Activated CD4-positive, alpha-beta T cell treated with anti-CD3 and anti-CD28 coated beads, Interleukin-2, amount 10 ng/mL, durations not matched to agents 7 days and 5 days (primary cell): ENCODE measurements around the gene TNXB. TPM values are rescaled to one million over a fixed set of nuclear protein-coding genes. Genes with fewer than 3 reads are reported as not detected.
A peak's percentile ranks its signal among the peaks of the same experiment; 100 is the strongest.

Experiments used
- CTCF ChIA-PET: fragments of 350-600 bp; sonication (Branson Sonifier 250); formaldehyde crosslinking; loops from one replicate; lab custom pipeline; 2021; ENCODE audit warnings: antibody characterized with exemption; lab: Charles Lee
- POLR2A ChIA-PET: fragments of 350-600 bp; sonication (Branson Sonifier 250); formaldehyde crosslinking; loops from one replicate; lab custom pipeline; 2021; ENCODE audit warnings: antibody characterized with exemption; lab: Charles Lee
- DNase-seq: peaks from one replicate; pipeline ENCODE4 v3.0.0-alpha.2; 2020
- H3K27ac Mint-ChIP-seq: one replicate; pipeline ENCODE4 v1.8.0; 2021; ENCODE audit warnings: mild to moderate bottlenecking, moderate library complexity, mixed read lengths
- H3K27me3 Mint-ChIP-seq: one replicate; pipeline ENCODE4 v1.8.0; 2021; ENCODE audit warnings: mixed read lengths
- H3K36me3 Mint-ChIP-seq: one replicate; pipeline ENCODE4 v1.8.0; 2021; ENCODE audit warnings: low read depth, mixed read lengths
- H3K4me1 Mint-ChIP-seq: one replicate; pipeline ENCODE4 v1.8.0; 2021; ENCODE audit warnings: mixed read lengths
- H3K4me3 Mint-ChIP-seq: one replicate; pipeline ENCODE4 v1.8.0; 2021; ENCODE audit warnings: mild to moderate bottlenecking, moderate library complexity, mixed read lengths
- H3K9me3 Mint-ChIP-seq: one replicate; pipeline ENCODE4 v1.8.0; 2021; ENCODE audit warnings: mixed read lengths
- total RNA-seq, 2 experiments: library from RNA; stranded (reverse); gene quantifications; one replicate each; pipeline ENCODE4 v1.2.3, GENCODE V29; 2021

The TNXB gene
- total RNA-seq, 2 experiments from 2014 or later, result 3.9 to 6.7 TPM

DNA sequence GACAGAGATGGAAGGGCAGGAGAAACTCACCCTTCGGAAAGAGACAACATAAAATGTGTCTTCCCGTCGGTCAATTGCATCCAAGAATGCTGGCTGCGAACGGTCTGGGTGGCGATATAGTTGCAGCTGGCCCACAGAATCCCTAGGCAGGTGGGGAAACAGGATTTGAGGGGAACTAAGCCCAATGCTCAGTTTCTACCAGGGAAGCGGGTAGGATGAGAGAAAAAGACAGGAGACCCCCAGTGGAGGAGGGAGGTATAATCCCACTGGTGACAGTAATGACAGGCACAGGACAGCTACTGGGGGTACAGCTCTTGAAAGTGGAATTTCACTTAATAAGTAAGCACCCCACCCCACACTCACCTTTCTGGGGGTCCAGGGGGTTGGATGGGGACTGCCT lies 7.5 kb upstream of the TNXB start:
- Mint-ChIP-seq H3K9me3 (no peaks in the 10 kb centered on the region), H3K27ac (no peak overlapping the region), H3K4me3 (no peak overlapping the region), H3K27me3 (no peaks in the 10 kb centered on the region), H3K36me3 (peaks cover 38% of the 10 kb centered on the region), H3K4me1 (peaks cover 10% of the 10 kb centered on the region)
- ChIA-PET CTCF (interaction anchor here (0.9 to 1.2 kb wide), 4 partner anchors 12 to 79 kb away, joined by 3 to 4 read pairs (median 4); no protein-coding TSS in a partner anchor), POLR2A (no interaction called here)
- DNase-seq, result peak; percentile 26

- H3K27me3 Mint-ChIP-seq, result no peaks in the 10 kb centered on the region
- H3K9me3 Mint-ChIP-seq, result no peaks in the 10 kb centered on the region
- POLR2A ChIA-PET, result no interaction called here
- H3K4me1 Mint-ChIP-seq, result peaks cover 10% of the 10 kb centered on the region
- no peak overlapping the region for H3K4me3 Mint-ChIP-seq
- no peak overlapping the region for H3K27ac Mint-ChIP-seq
- CTCF ChIA-PET, result no interaction called here
- DNase-seq, result no peak
- peaks cover 30% of the 10 kb centered on the region for H3K36me3 Mint-ChIP-seq
Observed at GRCh38 chr6:32115623-32116022, 6.5 kb upstream of the TNXB start.

- DNase-seq, result no peak
- ChIA-PET CTCF (interaction anchor here (0.7 kb wide), 1 partner anchor 724 kb away, joined by 4 read pairs; the partner anchor contains the start of gene TAP2), POLR2A (no interaction called here)
- Mint-ChIP-seq H3K36me3 (peaks cover 25% of the 10 kb centered on the region), H3K9me3 (no peaks in the 10 kb centered on the region), H3K4me1 (peaks cover 12% of the 10 kb centered on the region), H3K27me3 (peaks cover under 1% of the 10 kb centered on the region), H3K4me3 (no peak overlapping the region), H3K27ac (no peak overlapping the region)
Observed at GRCh38 chr6:32114796-32115195, 5.7 kb upstream of the TNXB start.

- CTCF ChIA-PET, result interaction anchor here (0.7 kb wide), 1 partner anchor 12 kb away, joined by 4 read pairs; no protein-coding TSS in a partner anchor
- POLR2A ChIA-PET, result no interaction called here
- DNase-seq, result no peak
- Mint-ChIP-seq H3K9me3 (no peaks in the 10 kb centered on the region), H3K36me3 (peaks cover 15% of the 10 kb centered on the region), H3K4me1 (peaks cover 7% of the 10 kb centered on the region), H3K27me3 (peaks cover 10% of the 10 kb centered on the region), H3K27ac (no peak overlapping the region), H3K4me3 (no peak overlapping the region)
Observed at GRCh38 chr6:32113386-32114352, 4.5 kb upstream of the TNXB start.

DNA sequence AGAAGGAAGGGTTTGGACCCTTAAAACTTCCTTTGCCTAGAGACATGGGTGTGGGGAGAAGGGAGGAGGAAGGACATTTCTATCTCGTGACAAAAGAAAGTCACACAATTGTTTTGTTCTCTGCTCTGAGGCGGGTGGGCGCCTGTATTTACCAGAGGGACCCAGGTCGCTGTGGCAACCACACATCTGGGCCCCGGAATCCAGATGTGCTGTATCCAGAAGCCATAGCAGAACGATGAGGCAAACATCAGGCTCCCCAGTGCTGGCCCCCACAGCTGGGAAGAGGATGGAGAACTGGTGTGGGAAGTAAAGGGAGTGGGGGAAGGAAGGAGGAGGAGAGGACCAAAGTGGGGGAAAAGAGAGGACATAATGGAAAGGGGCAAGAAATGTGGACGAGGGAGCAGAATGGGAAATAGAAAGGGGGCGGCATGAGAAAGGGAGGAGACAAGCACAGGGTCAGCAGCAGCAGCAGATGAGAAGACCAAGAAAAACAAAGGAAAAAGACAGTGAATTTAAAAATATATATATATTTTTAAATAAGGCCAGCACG lies 3.4 kb upstream of the TNXB start:
- H3K36me3 Mint-ChIP-seq, result peaks cover 10% of the 10 kb centered on the region
- H3K9me3 Mint-ChIP-seq, result no peaks in the 10 kb centered on the region
- ChIA-PET POLR2A (no interaction called here), CTCF (no interaction called here)
- DNase-seq, result no peak
- no peak overlapping the region for H3K4me3 Mint-ChIP-seq
- peaks cover 7% of the 10 kb centered on the region for H3K4me1 Mint-ChIP-seq
- H3K27ac Mint-ChIP-seq, result no peak overlapping the region
- H3K27me3 Mint-ChIP-seq, result peaks cover 20% of the 10 kb centered on the region

DNA sequence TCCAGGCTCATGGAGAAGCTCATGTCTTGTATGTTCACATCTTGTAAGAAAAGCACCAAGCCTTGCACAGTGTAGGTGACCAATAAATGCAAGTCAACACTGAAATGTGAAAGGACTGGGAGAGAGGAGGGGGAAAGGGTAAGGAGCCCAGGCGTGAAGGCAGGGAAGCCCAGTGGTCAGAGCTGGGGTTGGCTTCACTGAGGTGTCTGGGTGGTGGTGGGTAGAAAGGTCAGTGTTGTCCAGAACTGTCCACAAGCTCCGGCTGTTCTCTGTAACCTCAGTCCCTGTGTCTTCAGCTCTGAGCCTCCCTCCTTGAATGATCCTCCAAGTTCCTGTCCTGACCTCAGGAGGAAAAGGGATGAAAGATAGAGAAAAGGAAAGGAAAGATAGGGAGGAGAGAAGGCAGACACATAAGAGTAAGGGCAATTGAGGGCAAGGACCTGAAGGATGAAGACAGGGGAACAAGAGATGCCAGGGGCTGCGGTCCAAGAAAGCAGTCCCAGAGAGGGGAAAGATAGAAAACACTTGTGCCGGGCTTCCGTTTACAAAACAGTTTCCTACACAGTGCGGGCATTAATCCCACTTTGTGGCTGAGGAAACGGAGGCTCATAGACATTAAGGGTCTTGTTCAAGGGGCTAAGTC lies 2.4 kb upstream of the TNXB start:
- peaks cover 5% of the 10 kb centered on the region for H3K36me3 Mint-ChIP-seq
- ChIA-PET POLR2A (no interaction called here), CTCF (interaction anchor here (1.4 to 1.7 kb wide), 2 partner anchors 10 to 13 kb away, joined by 3 to 6 read pairs; no protein-coding TSS in a partner anchor)
- H3K4me3 Mint-ChIP-seq, result no peak overlapping the region
- H3K27ac Mint-ChIP-seq, result no peak overlapping the region
- no peaks in the 10 kb centered on the region for H3K9me3 Mint-ChIP-seq
- H3K27me3 Mint-ChIP-seq, result peaks cover 22% of the 10 kb centered on the region
- H3K4me1 Mint-ChIP-seq, result peaks cover 7% of the 10 kb centered on the region
- no peak for DNase-seq

DNA sequence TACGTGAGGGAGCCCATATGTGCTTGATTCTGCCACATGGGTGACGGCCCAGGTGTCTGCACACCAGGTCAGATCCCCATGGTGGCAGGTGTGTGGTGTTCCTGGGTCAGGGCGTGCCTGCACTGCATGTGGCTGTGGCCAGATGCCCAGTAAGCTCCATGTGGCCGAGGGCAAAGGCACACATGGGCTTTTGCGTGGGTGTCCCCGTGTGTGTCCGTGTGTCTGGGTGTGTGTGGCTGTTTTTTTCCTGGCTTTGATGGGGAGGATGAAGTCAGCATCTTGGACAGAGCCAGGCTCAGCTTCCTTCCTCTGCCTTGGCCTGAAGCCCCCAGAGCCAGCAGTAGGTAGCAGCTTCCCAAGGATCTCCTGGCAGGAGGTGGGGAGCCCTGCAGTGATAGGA lies 1.5 kb upstream of the TNXB start:
- CTCF ChIA-PET, result interaction anchor here (1.4 to 1.7 kb wide), 2 partner anchors 11 to 13 kb away, joined by 3 to 6 read pairs; no protein-coding TSS in a partner anchor
- no peaks in the 10 kb centered on the region for H3K9me3 Mint-ChIP-seq
- H3K4me1 Mint-ChIP-seq, result peaks cover 7% of the 10 kb centered on the region
- POLR2A ChIA-PET, result no interaction called here
- H3K36me3 Mint-ChIP-seq, result peaks cover 4% of the 10 kb centered on the region
- peaks cover 22% of the 10 kb centered on the region for H3K27me3 Mint-ChIP-seq
- DNase-seq, result no peak
- H3K4me3 Mint-ChIP-seq, result no peak overlapping the region
- no peak overlapping the region for H3K27ac Mint-ChIP-seq

- H3K9me3 Mint-ChIP-seq, result no peaks in the 10 kb centered on the region
- no peak overlapping the region for H3K4me3 Mint-ChIP-seq
- POLR2A ChIA-PET, result no interaction called here
- H3K4me1 Mint-ChIP-seq, result peaks cover 7% of the 10 kb centered on the region
- peaks cover 26% of the 10 kb centered on the region for H3K27me3 Mint-ChIP-seq
- CTCF ChIA-PET, result no interaction called here
- DNase-seq, result no peak
- H3K27ac Mint-ChIP-seq, result no peak overlapping the region
- peaks cover 2% of the 10 kb centered on the region for H3K36me3 Mint-ChIP-seq
Observed at GRCh38 chr6:32109765-32110160, 625 bp upstream of the TNXB start.

DNA sequence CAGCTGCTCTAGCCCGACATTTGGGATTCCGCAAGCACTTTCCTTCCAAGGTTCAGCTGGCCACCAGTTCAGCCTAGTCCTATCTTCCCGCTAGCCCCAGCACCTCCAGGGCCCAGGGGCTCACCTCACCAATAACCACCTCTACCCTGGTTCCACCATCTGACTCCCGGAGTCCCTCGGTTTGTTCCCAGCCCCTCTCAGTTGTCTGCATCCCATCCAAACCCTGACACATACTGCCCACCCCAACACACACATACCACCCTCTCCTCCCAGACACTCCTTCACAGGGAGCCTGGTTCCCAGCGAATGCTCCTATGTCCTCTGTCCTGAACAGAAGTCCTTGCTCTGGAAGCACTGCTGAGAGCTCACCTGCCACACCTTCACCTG lies 418 bp downstream of the TNXB start:
- POLR2A ChIA-PET, result no interaction called here
- Mint-ChIP-seq H3K27ac (no peak overlapping the region), H3K36me3 (peaks cover 2% of the 10 kb centered on the region), H3K27me3 (peaks cover 31% of the 10 kb centered on the region), H3K4me3 (no peak overlapping the region), H3K4me1 (peaks cover 7% of the 10 kb centered on the region), H3K9me3 (no peaks in the 10 kb centered on the region)
- CTCF ChIA-PET, result no interaction called here
- no peak for DNase-seq

DNA sequence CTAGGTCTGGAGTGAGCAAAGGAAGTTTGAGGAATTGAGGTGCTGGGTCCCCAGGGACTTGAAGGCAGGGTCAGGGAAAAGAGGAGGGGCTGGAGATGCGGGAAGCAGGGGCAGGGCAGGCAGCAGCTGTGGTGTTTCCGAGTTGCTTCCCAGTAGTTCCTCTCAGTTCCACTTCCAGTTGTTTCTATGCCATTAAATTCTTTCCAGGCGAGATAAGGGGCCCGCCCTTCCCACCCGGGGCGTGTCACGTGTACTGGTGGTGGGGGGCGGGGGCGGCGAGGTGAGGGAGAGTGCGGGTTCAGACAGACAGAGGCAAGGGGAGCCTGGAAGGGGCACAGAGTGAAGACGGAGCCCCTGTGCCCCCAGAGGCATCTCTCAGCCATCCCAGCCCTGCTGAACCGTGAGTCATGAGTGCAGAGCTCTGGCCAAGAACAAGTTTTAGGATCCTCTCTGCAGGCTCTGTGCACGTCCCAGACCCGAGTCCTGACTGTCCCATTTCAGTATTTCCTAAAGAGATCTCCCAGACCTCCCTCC lies 977 bp downstream of the TNXB start:
- Mint-ChIP-seq H3K4me3 (no peak overlapping the region), H3K27me3 (peaks cover 33% of the 10 kb centered on the region), H3K27ac (no peak overlapping the region), H3K9me3 (peaks cover 2% of the 10 kb centered on the region), H3K4me1 (peaks cover 7% of the 10 kb centered on the region), H3K36me3 (peaks cover 2% of the 10 kb centered on the region)
- ChIA-PET POLR2A (no interaction called here), CTCF (interaction anchor here (1.0 kb wide), 1 partner anchor 10 kb away, joined by 3 read pairs; no protein-coding TSS in a partner anchor)
- no peak for DNase-seq

- no peak overlapping the region for H3K4me3 Mint-ChIP-seq
- H3K4me1 Mint-ChIP-seq, result peaks cover 7% of the 10 kb centered on the region
- no peaks in the 10 kb centered on the region for H3K36me3 Mint-ChIP-seq
- POLR2A ChIA-PET, result no interaction called here
- DNase-seq, result no peak
- H3K27me3 Mint-ChIP-seq, result peaks cover 33% of the 10 kb centered on the region
- H3K9me3 Mint-ChIP-seq, result peaks cover 2% of the 10 kb centered on the region
- CTCF ChIA-PET, result interaction anchor here (1.0 kb wide), 1 partner anchor 11 kb away, joined by 3 read pairs; no protein-coding TSS in a partner anchor
- H3K27ac Mint-ChIP-seq, result no peak overlapping the region
Observed at GRCh38 chr6:32107406-32107805, 1.7 kb downstream of the TNXB start.

DNA sequence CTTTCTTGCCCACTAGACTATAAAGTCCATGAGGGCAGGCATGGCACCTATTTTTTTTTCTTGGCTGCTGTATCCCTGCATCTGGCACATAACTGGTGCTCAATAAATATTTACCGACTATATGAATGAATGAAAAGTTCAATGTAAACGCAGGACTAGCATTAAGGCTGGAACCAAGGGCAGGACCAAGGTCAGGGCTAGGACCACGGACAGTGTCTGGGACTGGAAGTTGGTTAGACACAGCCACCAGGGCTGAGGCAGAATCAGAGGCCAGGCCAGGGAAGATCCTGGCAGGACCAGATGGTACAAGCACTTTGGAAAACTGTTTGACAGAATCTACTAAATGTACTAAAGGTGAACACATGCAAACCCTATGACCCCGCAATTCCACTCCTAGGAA lies 3.7 kb downstream of the TNXB start:
- no peak overlapping the region for H3K27ac Mint-ChIP-seq
- no peaks in the 10 kb centered on the region for H3K36me3 Mint-ChIP-seq
- peaks cover 7% of the 10 kb centered on the region for H3K4me1 Mint-ChIP-seq
- peaks cover 33% of the 10 kb centered on the region for H3K27me3 Mint-ChIP-seq
- POLR2A ChIA-PET, result no interaction called here
- H3K4me3 Mint-ChIP-seq, result no peak overlapping the region
- DNase-seq, result no peak
- peaks cover 2% of the 10 kb centered on the region for H3K9me3 Mint-ChIP-seq
- CTCF ChIA-PET, result no interaction called here
